HepG2 (cell line): Measurements from ENCODE around the gene IQGAP2. TPM values are rescaled to one million over a fixed set of nuclear protein-coding genes. Genes with fewer than 3 reads are reported as not detected.

ENCODE experiments used
- ATAC-seq: fragments of 200-7000 bp; cut with Tn5 transposase; 3 replicates; pipeline ENCODE4 v1.9.1; 2020; ENCODE audit warnings: mild to moderate bottlenecking, moderate library complexity
- BruUV-seq: library from RNA; stranded (reverse); fragments of 400-500 nt; replicated peaks from 2 replicates; lab custom pipeline; 2021; lab: Mats Ljungman, UMichigan
- CTCF ChIA-PET: fragments of 300-600 bp; formaldehyde crosslinking; extraction: SDS; loops from one replicate; lab custom pipeline; 2021; ENCODE audit warnings: low total read pairs, inconsistent platforms, low intra/inter-chr PET ratio; lab: Yijun Ruan, JAX
- POLR2A ChIA-PET: fragments of 350-600 bp; sonication (Branson Sonifier 250); formaldehyde crosslinking; loops from one replicate; lab custom pipeline; 2020; ENCODE audit warnings: antibody characterized with exemption, inconsistent platforms; lab: Yijun Ruan, JAX
- DNase-seq: peaks from one replicate; pipeline ENCODE4 v3.0.0-alpha.2; 2015; ENCODE audit warnings: low spot score
- FAIRE-seq: peaks from 3 replicates; lab custom pipeline; 2011; peaks lifted over from hg19 to GRCh38; lab: Jason Lieb, UNC
- H2AFZ ChIP-seq: one replicate; pipeline ENCODE4 v1.6.1; 2011; ENCODE audit warnings: low read length, inconsistent platforms
- H3K27ac ChIP-seq: fragments of 300-600 bp; 3 replicates; pipeline ENCODE4 v1.8.0; 2011; ENCODE audit warnings: mixed run types, mild to moderate bottlenecking, mixed read lengths, low read length, inconsistent platforms; ENCODE audit not compliant: insufficient read depth; ENCODE audit errors: extremely low read length
- H3K27me3 ChIP-seq, 2 experiments: fragments of 200-600 bp in 1 of 2; 2 replicates in 1 of 2; 3 replicates in 1 of 2; pipeline versions ENCODE4 v1.6.0 to v1.8.0; 2011; ENCODE audit warnings: low read length in 2 of 2, mild to moderate bottlenecking in 2 of 2, moderate library complexity in 2 of 2, inconsistent platforms in 1 of 2; ENCODE audit not compliant: insufficient read depth in 2 of 2, control insufficient read depth in 1 of 2
- H3K36me3 ChIP-seq, 2 experiments: fragments of 200-600 bp in 1 of 2; replicated peaks in 1 of 2; 2 replicates in 1 of 2; 3 replicates in 1 of 2; pipeline versions ENCODE4 v1.5.1 to v1.8.0; 2011; ENCODE audit warnings: low read length in 2 of 2, inconsistent platforms in 1 of 2; ENCODE audit not compliant: insufficient read depth in 2 of 2, control insufficient read depth in 1 of 2
- H3K4me1 ChIP-seq: 2 replicates; pipeline ENCODE4 v1.5.1; 2012; ENCODE audit warnings: low read length, inconsistent platforms; ENCODE audit not compliant: insufficient read depth
- H3K4me2 ChIP-seq: 2 replicates; pipeline ENCODE4 v1.6.0; 2011; ENCODE audit warnings: low read depth, low read length, inconsistent platforms
- H3K4me3 ChIP-seq, 3 experiments: fragments of 200-600 bp in 1 of 3; sonication (generic), shearing (Covaris generic) in 1 of 3; replicated peaks in 1 of 3; 2 replicates each; pipeline ENCODE4 v1.5.1; 2011 to 2016; ENCODE audit warnings: low read length in 3 of 3, inconsistent platforms in 2 of 3, low read depth in 2 of 3, mild to moderate bottlenecking in 2 of 3, control low read depth in 1 of 3, mixed read lengths in 1 of 3; ENCODE audit not compliant: insufficient read depth in 1 of 3
- H3K79me2 ChIP-seq: one replicate; pipeline ENCODE4 v1.6.1; 2011; ENCODE audit warnings: low read length, inconsistent platforms; ENCODE audit not compliant: insufficient read depth
- H3K9ac ChIP-seq: 2 replicates; pipeline ENCODE4 v1.6.0; 2011; ENCODE audit warnings: mild to moderate bottlenecking, low read depth, low read length, inconsistent platforms; ENCODE audit not compliant: insufficient read depth
- H3K9me3 ChIP-seq: 2 replicates; pipeline ENCODE4 v1.5.1; 2012; ENCODE audit warnings: mild to moderate bottlenecking, low read length
- H4K20me1 ChIP-seq: 2 replicates; pipeline ENCODE4 v1.6.0; 2011; ENCODE audit warnings: inconsistent platforms, mild to moderate bottlenecking, low read length, moderate library complexity; ENCODE audit not compliant: insufficient read depth
- AGO1 ChIP-seq: fragments of 200-400 bp; formaldehyde crosslinking; IDR thresholded peaks from 2 replicates; pipeline ENCODE4 v1.6.1; 2017; ENCODE audit warnings: mild to moderate bottlenecking, low read depth, low read length, moderate library complexity; ENCODE audit not compliant: poor library complexity, severe bottlenecking
- ARID3A ChIP-seq: IDR thresholded peaks from 2 replicates; pipeline ENCODE4 v1.6.1; 2012; ENCODE audit warnings: low read depth, low read length, improper control_type of control experiment
- FOXM1 ChIP-seq: sonication (generic); formaldehyde crosslinking; IDR thresholded peaks from 2 replicates; pipeline ENCODE4 v1.5.0; 2020; ENCODE audit warnings: missing genetic modification reagents
- NBN ChIP-seq: fragments of 450-650 bp; conservative IDR thresholded peaks from 2 replicates; pipeline ENCODE4 v1.6.1; 2017
- NFKBIZ ChIP-seq: IDR thresholded peaks from 2 replicates; pipeline ENCODE4 v1.6.1; 2018; ENCODE audit warnings: missing genetic modification reagents, missing compliant biosample characterization
- REPIN1 ChIP-seq: sonication (generic); formaldehyde crosslinking; IDR thresholded peaks from 2 replicates; pipeline ENCODE4 v1.8.0; 2022; ENCODE audit warnings: missing genetic modification reagents, low read depth, mild to moderate bottlenecking, borderline replicate concordance
- ZNF142 ChIP-seq: sonication (generic); formaldehyde crosslinking; IDR thresholded peaks from 2 replicates; pipeline ENCODE4 v1.4.0; 2020; ENCODE audit warnings: missing genetic modification reagents
- ZNF230 ChIP-seq: sonication (generic); formaldehyde crosslinking; IDR thresholded peaks from 2 replicates; pipeline ENCODE4 v1.4.0; 2020; ENCODE audit warnings: mild to moderate bottlenecking, missing genetic modification reagents
- ZNF552 ChIP-seq: sonication (generic); formaldehyde crosslinking; IDR thresholded peaks from 2 replicates; pipeline ENCODE4 v1.9.0; 2022; ENCODE audit warnings: missing genetic modification reagents, mild to moderate bottlenecking, borderline replicate concordance
- ZNF567 ChIP-seq: sonication (generic); formaldehyde crosslinking; IDR thresholded peaks from 2 replicates; pipeline ENCODE4 v1.8.1; 2023; ENCODE audit warnings: mild to moderate bottlenecking, missing genetic modification reagents, borderline replicate concordance
- WGBS: methylation state at CpG from one replicate; pipeline ENCODE4 v1.1.6; 2017; ENCODE audit warnings: low lambda C conversion rate; 5-methylcytosine and 5-hydroxymethylcytosine counted together
- in situ Hi-C: cut with HindIII; loops from 2 replicates; pipeline ENCODE4 v1.10.0; 2017; ENCODE audit warnings: low pct_unique_long_range_greater_than_20kb; ENCODE audit not compliant: extremely low pct_ligation_motif_present
- intact Hi-C: fragments of 100-400 bp; cut with micrococcal nuclease; formaldehyde crosslinking; loops from one replicate; pipeline ENCODE4 v1.10.0; 2022; ENCODE audit not compliant: unreplicated experiment
- polyA plus RNA-seq, 8 experiments: library from polyadenylated mRNA; depleted of rRNA in 3 of 8; stranded (reverse) in 7 of 8; unstranded in 1 of 8; fragments of >200 nt; fragmentation: Illumina TruSeq in 4 of 8; extraction: Trizol in 4 of 8; gene quantifications; 2 replicates each; pipeline versions ENCODE4 v1.2.1 to v1.2.3, GENCODE V29; 2011 to 2016; ENCODE audit warnings: low read depth in 4 of 8, missing spikeins in 1 of 8, mixed read lengths in 1 of 8; ENCODE audit not compliant: insufficient read depth in 1 of 8
- total RNA-seq, 5 experiments: library from RNA; depleted of rRNA; stranded (reverse); fragments of >200 nt; fragmentation: Illumina TruSeq; extraction: Trizol; gene quantifications; 2 replicates each; pipeline ENCODE4 v1.2.3, GENCODE V29; 2016; ENCODE audit warnings: low read depth in 1 of 5
- TF ChIP-seq, protein P1 (sequence below): sonication (generic); IDR thresholded peaks from 2 replicates; pipeline ENCODE4 v1.6.1; 2016; ENCODE audit warnings: low read depth, borderline replicate concordance
- TF ChIP-seq, protein P2 (sequence below): sonication (generic); formaldehyde crosslinking; IDR thresholded peaks from 2 replicates; pipeline ENCODE4 v1.4.0; 2020; ENCODE audit warnings: mild to moderate bottlenecking, missing genetic modification reagents

IQGAP2 gene
- total and polyA plus RNA-seq, 2 of the 13 experiments (the other 11 are each of a cell fraction or from before 2014, with no cell fraction given) = 35.2 to 83.3 TPM

- Histone ChIP-seq H3K9me3 (no peaks in the 10 kb centered on the region), H3K27me3 (peaks cover 1 to 4% of the 10 kb centered on the region in 2 experiments; a peak in 1 of 5 replicates), H3K9ac (peak overlapping the region; percentile 66), H3K4me2 (peak overlapping the region; percentile 86), H3K27ac (peak overlapping the region; percentile 74), H3K4me3 (peak overlapping the region; percentile 54 to 67 (median 67)), H3K4me1 (peaks cover 31% of the 10 kb centered on the region), H3K79me2 (no peaks in the 10 kb centered on the region), H3K36me3 (no peaks in the 10 kb centered on the region), H4K20me1 (no peaks in the 10 kb centered on the region), H2AFZ (peak overlapping the region; percentile 96)
- BruUV-seq = TSS peak; percentile 49
- FAIRE-seq (peak; percentile 91), ATAC-seq (peak; percentile 92), DNase-seq (peak; percentile 88)
- CTCF ChIA-PET = no interaction called here
- POLR2A ChIA-PET = interaction anchor here (0.9 to 1.6 kb wide), 6 partner anchors 8 to 63 kb away, joined by 3 to 5 read pairs (median 4); partner anchors contain the start of gene F2RL1
- WGBS = 2% methylated on average over 11 of the region's 11 CpGs
- in situ Hi-C loops = no loop called here
- intact Hi-C loops = no loop called here
- TF ChIP-seq ZNF142 (no peak), ZNF230 (CRISPR knock-in tag) (no peak), NFKBIZ (CRISPR knock-in tag) (no peak), ZNF567 (CRISPR knock-in tag) (no peak), FOXM1 (CRISPR knock-in tag) (no peak), ZNF552 (CRISPR knock-in tag) (no peak), REPIN1 (CRISPR knock-in tag) (0 out of 2 replicates have a peak, but pooled peaks have one; percentile 26), AGO1 (no peak), ARID3A (no peak), NBN (no peak)
- TF ChIP-seq, protein P1, sequence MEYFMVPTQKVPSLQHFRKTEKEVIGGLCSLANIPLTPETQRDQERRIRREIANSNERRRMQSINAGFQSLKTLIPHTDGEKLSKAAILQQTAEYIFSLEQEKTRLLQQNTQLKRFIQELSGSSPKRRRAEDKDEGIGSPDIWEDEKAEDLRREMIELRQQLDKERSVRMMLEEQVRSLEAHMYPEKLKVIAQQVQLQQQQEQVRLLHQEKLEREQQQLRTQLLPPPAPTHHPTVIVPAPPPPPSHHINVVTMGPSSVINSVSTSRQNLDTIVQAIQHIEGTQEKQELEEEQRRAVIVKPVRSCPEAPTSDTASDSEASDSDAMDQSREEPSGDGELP = no peak
- TF ChIP-seq, protein P2, sequence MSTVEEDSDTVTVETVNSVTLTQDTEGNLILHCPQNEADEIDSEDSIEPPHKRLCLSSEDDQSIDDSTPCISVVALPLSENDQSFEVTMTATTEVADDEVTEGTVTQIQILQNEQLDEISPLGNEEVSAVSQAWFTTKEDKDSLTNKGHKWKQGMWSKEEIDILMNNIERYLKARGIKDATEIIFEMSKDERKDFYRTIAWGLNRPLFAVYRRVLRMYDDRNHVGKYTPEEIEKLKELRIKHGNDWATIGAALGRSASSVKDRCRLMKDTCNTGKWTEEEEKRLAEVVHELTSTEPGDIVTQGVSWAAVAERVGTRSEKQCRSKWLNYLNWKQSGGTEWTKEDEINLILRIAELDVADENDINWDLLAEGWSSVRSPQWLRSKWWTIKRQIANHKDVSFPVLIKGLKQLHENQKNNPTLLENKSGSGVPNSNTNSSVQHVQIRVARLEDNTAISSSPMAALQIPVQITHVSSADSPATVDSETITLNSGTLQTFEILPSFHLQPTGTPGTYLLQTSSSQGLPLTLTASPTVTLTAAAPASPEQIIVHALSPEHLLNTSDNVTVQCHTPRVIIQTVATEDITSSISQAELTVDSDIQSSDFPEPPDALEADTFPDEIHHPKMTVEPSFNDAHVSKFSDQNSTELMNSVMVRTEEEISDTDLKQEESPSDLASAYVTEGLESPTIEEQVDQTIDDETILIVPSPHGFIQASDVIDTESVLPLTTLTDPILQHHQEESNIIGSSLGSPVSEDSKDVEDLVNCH (CRISPR knock-in tag) = no peak
Observed at GRCh38 chr5:76755779-76756637, 352.9 kb downstream of the IQGAP2 start.
